AG04449 (cell line): ENCODE results near the gene SEMA3F.
A peak's percentile ranks its signal among the peaks of the same experiment; 100 is the strongest.

Source experiments
- CTCF ChIA-PET: fragments of 350-600 bp; formaldehyde crosslinking; extraction: SDS; loops from one replicate; lab custom pipeline; 2021; ENCODE audit warnings: antibody characterized with exemption; lab: Yijun Ruan, JAX
- POLR2A ChIA-PET: fragments of 400-600, 350-600 bp; formaldehyde crosslinking; extraction: SDS; loops from one replicate; lab custom pipeline; 2020; ENCODE audit warnings: antibody characterized with exemption, inconsistent platforms; lab: Yijun Ruan, JAX
- DNase-seq: peaks from one replicate; pipeline ENCODE4 v3.0.0-alpha.2; 2010; ENCODE audit warnings: low read depth, low spot score
- H3K4me3 ChIP-seq: 2 replicates; pipeline ENCODE4 v1.5.1; 2011; ENCODE audit warnings: low read depth, mild to moderate bottlenecking, control low read depth, low read length
- CTCF ChIP-seq: IDR thresholded peaks from one replicate; pipeline ENCODE4 v1.5.1; 2011; ENCODE audit warnings: mild to moderate bottlenecking, moderate library complexity, low read length, control low read depth, inconsistent platforms; ENCODE audit not compliant: insufficient read depth; ENCODE audit errors: missing control alignments

SEMA3F gene

DNA sequence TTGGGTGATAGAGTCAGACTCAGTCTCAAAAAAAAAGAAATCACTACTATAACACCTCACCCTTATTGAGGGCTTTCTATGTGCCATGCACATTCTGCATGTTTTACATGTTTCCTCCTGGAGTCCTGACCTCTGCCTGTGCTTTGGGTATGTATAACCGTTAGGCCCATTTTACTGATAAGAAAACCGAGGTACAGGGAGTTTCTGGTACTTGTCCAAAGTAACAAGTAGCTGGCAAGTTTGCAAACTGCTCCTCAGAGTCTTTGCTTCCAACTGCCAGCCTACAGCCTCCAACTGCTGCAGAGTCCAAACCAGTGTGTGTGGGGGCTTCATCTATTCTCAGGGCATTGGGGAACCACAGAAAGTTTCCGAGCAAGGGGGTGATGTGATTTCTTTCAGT, 77.2 kb downstream of the SEMA3F start:
- ChIA-PET CTCF (interaction anchor here (47.4 kb wide), 1 partner anchor 33 kb away, joined by 1609 read pairs; the partner anchor contains the start of genes LSMEM2 and SEMA3B), POLR2A (no interaction called here)
- no peak for TF ChIP-seq CTCF
- no peak for DNase-seq
- H3K4me3 ChIP-seq = no peak overlapping the region

GRCh38 chr3:50233176-50233575, 78.1 kb downstream of the SEMA3F start:
- no peak overlapping the region for H3K4me3 ChIP-seq
- POLR2A ChIA-PET = no interaction called here
- CTCF ChIA-PET = interaction anchor here (0.8 to 47.4 kb wide), 7 partner anchors 8 to 41 kb away, joined by 3 to 1609 read pairs (median 5); partner anchors contain the start of genes LSMEM2 and SEMA3B

DNA sequence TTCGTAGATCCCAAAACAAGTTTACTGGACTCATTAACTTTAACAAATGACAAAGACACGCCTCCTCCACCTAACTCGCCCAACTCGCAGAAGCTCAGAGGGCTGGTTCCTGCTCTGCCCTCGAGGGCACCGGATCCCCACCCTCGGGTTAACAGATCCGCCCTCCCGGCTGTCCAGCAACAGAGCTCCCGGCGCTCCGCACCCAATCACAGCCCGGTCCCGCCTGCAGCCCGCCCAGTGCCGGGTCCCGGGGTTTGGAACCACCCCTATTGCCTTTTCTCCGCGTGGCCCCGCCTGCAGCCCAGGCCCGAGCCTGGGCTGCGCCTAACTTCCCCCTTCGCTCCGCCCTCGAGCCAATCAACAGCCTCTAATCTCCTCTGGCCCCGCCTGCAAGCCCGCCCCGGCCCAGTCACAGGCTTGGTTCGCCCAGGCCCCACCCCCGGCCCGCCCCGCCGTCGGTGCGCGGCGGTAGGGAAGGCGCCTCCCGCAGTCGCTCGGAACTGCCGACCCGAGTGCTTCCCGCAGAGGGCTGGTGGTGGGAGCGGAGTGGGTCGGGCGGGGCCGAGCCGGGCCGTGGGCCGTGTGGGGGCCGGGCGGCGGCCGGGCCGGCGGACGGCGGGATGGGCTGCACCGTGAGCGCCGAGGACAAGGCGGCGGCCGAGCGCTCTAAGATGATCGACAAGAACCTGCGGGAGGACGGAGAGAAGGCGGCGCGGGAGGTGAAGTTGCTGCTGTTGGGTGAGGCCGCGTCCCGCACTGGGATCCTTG, 80.8 kb downstream of the SEMA3F start, which contains the start of gene GNAI2:
Gene GNAI2, plus strand, starts transcription at position 489 of the 768 bp plus-strand sequence. Its CDS starts 132 bp downstream, at position 621.
- TF ChIP-seq CTCF = no peak
- CTCF ChIA-PET = interaction anchor here (1.1 to 47.4 kb wide), 6 partner anchors 8 to 87 kb away, joined by 3 to 1609 read pairs (median 13); partner anchors contain the start of genes HYAL2, LSMEM2 and SEMA3B
- POLR2A ChIA-PET = interaction anchor here (0.6 to 1.9 kb wide), 15 partner anchors 11 to 115 kb away, joined by 3 to 25 read pairs (median 6); partner anchors contain the start of gene IFRD2

More at GRCh38 chr3:50233176-50233575, 78.1 kb downstream of the SEMA3F start:
- no peak for DNase-seq
- TF ChIP-seq CTCF = no peak

DNA sequence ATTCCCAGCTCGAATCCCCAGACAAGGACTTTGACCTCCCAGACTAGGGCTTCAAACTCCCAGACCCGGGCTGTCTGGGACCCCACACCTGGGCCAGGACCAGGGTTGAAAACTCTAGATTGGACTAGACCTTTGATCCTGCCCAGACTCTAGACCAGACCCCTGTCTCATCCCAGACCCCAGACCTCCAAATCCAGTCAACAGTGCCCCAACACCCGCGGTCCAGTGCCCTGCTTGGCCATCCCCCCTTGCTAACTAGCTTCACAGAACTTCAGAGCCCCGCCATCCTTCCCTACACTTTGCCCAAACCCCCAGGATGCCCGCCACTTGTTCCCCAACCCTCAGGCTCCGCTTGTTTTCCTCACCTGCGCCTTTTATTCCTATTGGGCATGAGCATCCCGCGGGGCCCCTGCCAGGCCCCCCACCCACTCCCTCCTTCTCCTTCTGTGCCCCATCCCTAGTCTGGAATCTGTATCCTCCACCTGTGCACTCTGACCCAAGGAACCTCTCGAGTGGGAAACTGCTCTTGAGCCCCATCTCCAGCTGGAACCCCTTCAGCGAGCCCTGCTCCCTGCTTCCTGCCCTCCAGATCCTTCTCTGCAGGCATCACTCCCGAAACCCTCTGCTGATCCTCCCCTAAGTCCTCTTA, 81.5 kb downstream of the SEMA3F start:
- TF ChIP-seq CTCF = no peak
- CTCF ChIA-PET = interaction anchor here (4.5 to 47.4 kb wide), 2 partner anchors 9 to 29 kb away, joined by 32 to 1609 read pairs; partner anchors contain the start of genes LSMEM2 and SEMA3B
- POLR2A ChIA-PET = interaction anchor here (1.3 to 1.9 kb wide), 5 partner anchors 11 to 31 kb away, joined by 6 to 25 read pairs (median 10); no protein-coding TSS in a partner anchor
- peak overlapping the region; percentile 83 for H3K4me3 ChIP-seq
- DNase-seq = no peak

More for the DNA sequence above, 80.8 kb downstream of the SEMA3F start, which contains the start of gene GNAI2:
- peak; percentile 82 for DNase-seq
- peak within 1 kb of the TSS; percentile 83 for H3K4me3 ChIP-seq

- no peak for TF ChIP-seq CTCF
- peak overlapping the region; percentile 83 for H3K4me3 ChIP-seq
- CTCF ChIA-PET = interaction anchor here (2.4 to 47.4 kb wide), 3 partner anchors 9 to 42 kb away, joined by 7 to 1609 read pairs (median 32); partner anchors contain the start of genes LSMEM2 and SEMA3B
- POLR2A ChIA-PET = interaction anchor here (1.1 to 1.9 kb wide), 4 partner anchors 10 to 27 kb away, joined by 3 to 25 read pairs (median 6); no protein-coding TSS in a partner anchor
- DNase-seq = no peak
Measured at GRCh38 chr3:50237133-50237651, 82.1 kb downstream of the SEMA3F start.
